Endodermal cell (in vitro differentiated cells): Measurements from ENCODE around the gene LARP1. TPM values are rescaled to one million over a fixed set of nuclear protein-coding genes. Genes with fewer than 3 reads are reported as not detected.
A peak's percentile ranks its signal among the peaks of the same experiment; 100 is the strongest.

Experiments
- DNase-seq: peaks from one replicate; pipeline ENCODE4 v3.0.0-alpha.2; 2017
- H3K27ac ChIP-seq: 2 replicates; pipeline ENCODE4 v1.5.1; 2013; ENCODE audit warnings: mild to moderate bottlenecking, low read depth, low read length, moderate library complexity
- H3K27me3 ChIP-seq: 2 replicates; pipeline ENCODE4 v1.6.1; 2013; ENCODE audit warnings: mild to moderate bottlenecking, low read length, moderate library complexity; ENCODE audit not compliant: insufficient read depth, control insufficient read depth, poor library complexity, severe bottlenecking
- H3K36me3 ChIP-seq: 2 replicates; pipeline ENCODE4 v1.7.0; 2013; ENCODE audit warnings: mild to moderate bottlenecking, low read length, moderate library complexity; ENCODE audit not compliant: control insufficient read depth, insufficient read depth
- H3K4me1 ChIP-seq: one replicate; pipeline ENCODE4 v1.7.0; 2013; ENCODE audit warnings: low read length; ENCODE audit not compliant: control insufficient read depth, insufficient read depth
- H3K4me3 ChIP-seq: 2 replicates; pipeline ENCODE4 v1.5.1; 2013; ENCODE audit warnings: mild to moderate bottlenecking, low read length, moderate library complexity
- H3K9ac ChIP-seq: 2 replicates; pipeline ENCODE4 v1.6.1; 2013; ENCODE audit warnings: mild to moderate bottlenecking, low read length, moderate library complexity; ENCODE audit not compliant: poor library complexity, severe bottlenecking; ENCODE audit errors: extremely low read depth
- H3K9me3 ChIP-seq: 2 replicates; pipeline ENCODE4 v1.6.1; 2013; ENCODE audit warnings: mild to moderate bottlenecking, low read length, moderate library complexity; ENCODE audit not compliant: control insufficient read depth
- H3K27ac Mint-ChIP-seq: 2 replicates; pipeline ENCODE4 v1.8.0; 2020; ENCODE audit warnings: mixed read lengths
- H3K27me3 Mint-ChIP-seq: 2 replicates; pipeline ENCODE4 v1.8.0; 2021; ENCODE audit warnings: mild to moderate bottlenecking, mixed read lengths; ENCODE audit not compliant: insufficient read depth
- H3K36me3 Mint-ChIP-seq: 2 replicates; pipeline ENCODE4 v1.8.0; 2020; ENCODE audit warnings: low read depth, mixed read lengths
- H3K4me1 Mint-ChIP-seq: 2 replicates; pipeline ENCODE4 v1.8.0; 2020; ENCODE audit warnings: mixed read lengths
- H3K4me3 Mint-ChIP-seq: 2 replicates; pipeline ENCODE4 v1.8.0; 2020; ENCODE audit warnings: mild to moderate bottlenecking, moderate library complexity, mixed read lengths
- H3K9me3 Mint-ChIP-seq: 2 replicates; pipeline ENCODE4 v1.8.0; 2020; ENCODE audit warnings: mild to moderate bottlenecking, mixed read lengths
- CTCF ChIP-seq: fragments of 200-600 bp; sonication (generic); conservative IDR thresholded peaks from 2 replicates; pipeline ENCODE4 v1.5.0; 2021; ENCODE audit warnings: antibody characterized with exemption, mild to moderate bottlenecking
- WGBS, 2 experiments: methylation state at CpG; one replicate each; pipeline versions ENCODE4 v1.1.5 to v1.1.7; 2013; ENCODE audit warnings: missing lambda C conversion rate in 2 of 2, mixed read lengths in 1 of 2; ENCODE audit not compliant: insufficient coverage in 1 of 2, insufficient read length in 1 of 2; 5-methylcytosine and 5-hydroxymethylcytosine counted together
- total RNA-seq, 2 donors: library from RNA; stranded (reverse); fragmentation: NEBNext Ultra II Directional in 1 of 2; extraction: Animal tissue kit (Norgen Biotek cat#: 25700) in 1 of 2; gene quantifications; 2 replicates in 1 of 2; 3 replicates in 1 of 2; pipeline ENCODE4 v1.2.1, GENCODE V29; 2021

LARP1 gene
- total RNA-seq, 2 donors from 2014 or later: 193 to 273 TPM

GRCh38 chr5:154862766-154863165, 107.6 kb downstream of the LARP1 start:
- 83 to 100% methylated on average over 1 of the region's 2 CpGs for WGBS, 2 experiments
- Histone ChIP-seq H3K27me3 (no peaks in the 10 kb centered on the region), H3K36me3 (peaks cover 44% of the 10 kb centered on the region), H3K4me3 (no peak overlapping the region), H3K9ac (no peak overlapping the region), H3K9me3 (no peaks in the 10 kb centered on the region), H3K27ac (no peak overlapping the region), H3K4me1 (peaks cover 4% of the 10 kb centered on the region)
- H3K27me3 Mint-ChIP-seq: no peaks in the 10 kb centered on the region
- no peak for DNase-seq
- H3K27ac Mint-ChIP-seq: no peak overlapping the region
- H3K9me3 Mint-ChIP-seq: no peaks in the 10 kb centered on the region
- no peak overlapping the region for H3K4me3 Mint-ChIP-seq
- peaks cover 39% of the 10 kb centered on the region for H3K36me3 Mint-ChIP-seq
- no peak for TF ChIP-seq CTCF
- H3K4me1 Mint-ChIP-seq: peaks cover 17% of the 10 kb centered on the region

- 90 to 96% methylated on average over 3 to 7 of the region's 7 CpGs for WGBS, 2 experiments
- H3K36me3 Mint-ChIP-seq: peaks cover 39% of the 10 kb centered on the region
- H3K27me3 Mint-ChIP-seq: no peaks in the 10 kb centered on the region
Observed at GRCh38 chr5:154863291-154864080, 108.3 kb downstream of the LARP1 start.

GRCh38 chr5:154865466-154866184, 110.4 kb downstream of the LARP1 start:
- no peak overlapping the region for H3K4me3 ChIP-seq
- no peak for TF ChIP-seq CTCF
- no peaks in the 10 kb centered on the region for H3K9me3 ChIP-seq
- DNase-seq: no peak
- Mint-ChIP-seq H3K36me3 (peaks cover 46% of the 10 kb centered on the region), H3K27ac (peak overlapping the region; percentile 44), H3K4me1 (no peaks in the 10 kb centered on the region), H3K4me3 (no peak overlapping the region), H3K9me3 (no peaks in the 10 kb centered on the region), H3K27me3 (no peaks in the 10 kb centered on the region)
- H3K9ac ChIP-seq: no peak overlapping the region
- no peaks in the 10 kb centered on the region for H3K27me3 ChIP-seq
- no peak overlapping the region for H3K27ac ChIP-seq
- peaks cover 3% of the 10 kb centered on the region for H3K4me1 ChIP-seq
- H3K36me3 ChIP-seq: peaks cover 50% of the 10 kb centered on the region
- 90 to 95% methylated on average over 3 to 5 of the region's 5 CpGs for WGBS, 2 experiments

More at GRCh38 chr5:154863291-154864080, 108.3 kb downstream of the LARP1 start:
- no peak for DNase-seq
- no peak for TF ChIP-seq CTCF
- H3K9me3 Mint-ChIP-seq: no peaks in the 10 kb centered on the region
- peaks cover 17% of the 10 kb centered on the region for H3K4me1 Mint-ChIP-seq
- H3K27ac Mint-ChIP-seq: no peak overlapping the region
- no peak overlapping the region for H3K4me3 Mint-ChIP-seq
- H3K4me1 ChIP-seq: peaks cover 4% of the 10 kb centered on the region
- peaks cover 44% of the 10 kb centered on the region for H3K36me3 ChIP-seq
- H3K27ac ChIP-seq: no peak overlapping the region
- no peaks in the 10 kb centered on the region for H3K9me3 ChIP-seq
- H3K27me3 ChIP-seq: no peaks in the 10 kb centered on the region
- no peak overlapping the region for H3K9ac ChIP-seq
- no peak overlapping the region for H3K4me3 ChIP-seq
